ENCODE measurements around the gene STAG1.
A peak's percentile ranks its signal among the peaks of the same experiment; 100 is the strongest.
"Not testable (repeated sequence)": the region's sequence is repeated elsewhere in the genome, so short reads cannot be mapped to it uniquely, and the experiment has no call there.

STAG1 gene

DNA sequence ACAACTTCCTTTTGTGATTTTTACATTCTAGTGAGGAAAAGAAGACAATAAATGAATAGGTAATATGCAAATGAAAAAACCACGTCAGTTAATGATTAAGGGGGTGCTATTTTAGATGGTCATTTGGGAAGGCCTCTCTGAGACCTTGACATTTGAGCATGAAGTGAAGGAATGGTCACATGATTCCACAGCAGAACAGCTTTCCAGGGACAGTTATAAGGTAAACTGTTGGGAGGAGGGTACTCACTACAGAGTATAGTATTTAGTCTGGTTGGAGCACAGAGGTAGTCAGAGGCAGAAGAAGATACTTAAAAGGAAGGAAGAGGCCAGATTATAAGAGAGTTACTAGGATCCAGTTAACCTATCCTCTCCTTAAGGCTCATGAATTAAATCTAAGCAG, 246.5 kb downstream of the STAG1 start:
- FAIRE-seq (no peak), DNase-seq (ENCODE audit: insufficient read length, low spot score) (no peak)
- TF ChIP-seq, protein P1, sequence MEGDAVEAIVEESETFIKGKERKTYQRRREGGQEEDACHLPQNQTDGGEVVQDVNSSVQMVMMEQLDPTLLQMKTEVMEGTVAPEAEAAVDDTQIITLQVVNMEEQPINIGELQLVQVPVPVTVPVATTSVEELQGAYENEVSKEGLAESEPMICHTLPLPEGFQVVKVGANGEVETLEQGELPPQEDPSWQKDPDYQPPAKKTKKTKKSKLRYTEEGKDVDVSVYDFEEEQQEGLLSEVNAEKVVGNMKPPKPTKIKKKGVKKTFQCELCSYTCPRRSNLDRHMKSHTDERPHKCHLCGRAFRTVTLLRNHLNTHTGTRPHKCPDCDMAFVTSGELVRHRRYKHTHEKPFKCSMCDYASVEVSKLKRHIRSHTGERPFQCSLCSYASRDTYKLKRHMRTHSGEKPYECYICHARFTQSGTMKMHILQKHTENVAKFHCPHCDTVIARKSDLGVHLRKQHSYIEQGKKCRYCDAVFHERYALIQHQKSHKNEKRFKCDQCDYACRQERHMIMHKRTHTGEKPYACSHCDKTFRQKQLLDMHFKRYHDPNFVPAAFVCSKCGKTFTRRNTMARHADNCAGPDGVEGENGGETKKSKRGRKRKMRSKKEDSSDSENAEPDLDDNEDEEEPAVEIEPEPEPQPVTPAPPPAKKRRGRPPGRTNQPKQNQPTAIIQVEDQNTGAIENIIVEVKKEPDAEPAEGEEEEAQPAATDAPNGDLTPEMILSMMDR (IDR thresholded peaks at IDR 0.05; ENCODE audit: insufficient read depth, missing control alignments) = no peak

DNA sequence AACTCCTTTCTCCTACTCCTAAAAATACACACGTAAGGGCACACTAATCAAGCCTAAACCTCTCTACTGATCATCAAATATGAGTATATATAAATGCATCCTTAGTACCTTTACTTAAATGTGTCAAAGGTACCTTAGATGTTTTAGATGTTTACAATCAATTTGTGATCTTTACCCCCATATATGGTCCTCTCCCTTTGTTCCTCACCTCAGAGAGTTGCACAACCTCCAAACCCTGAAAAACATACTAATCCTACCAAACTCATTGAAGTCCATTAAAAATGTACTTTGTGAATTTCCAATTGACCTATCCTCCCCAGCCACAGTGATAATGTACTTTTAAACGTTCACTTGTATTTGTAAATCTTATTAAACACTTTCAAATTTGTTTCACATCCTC, 249.1 kb downstream of the STAG1 start:
- TF ChIP-seq, protein P1 (IDR thresholded peaks at IDR 0.05; ENCODE audit: insufficient read depth, missing control alignments) = no peak
- DNase-seq (ENCODE audit: insufficient read length, low spot score) (no peak), FAIRE-seq (no peak)

DNA sequence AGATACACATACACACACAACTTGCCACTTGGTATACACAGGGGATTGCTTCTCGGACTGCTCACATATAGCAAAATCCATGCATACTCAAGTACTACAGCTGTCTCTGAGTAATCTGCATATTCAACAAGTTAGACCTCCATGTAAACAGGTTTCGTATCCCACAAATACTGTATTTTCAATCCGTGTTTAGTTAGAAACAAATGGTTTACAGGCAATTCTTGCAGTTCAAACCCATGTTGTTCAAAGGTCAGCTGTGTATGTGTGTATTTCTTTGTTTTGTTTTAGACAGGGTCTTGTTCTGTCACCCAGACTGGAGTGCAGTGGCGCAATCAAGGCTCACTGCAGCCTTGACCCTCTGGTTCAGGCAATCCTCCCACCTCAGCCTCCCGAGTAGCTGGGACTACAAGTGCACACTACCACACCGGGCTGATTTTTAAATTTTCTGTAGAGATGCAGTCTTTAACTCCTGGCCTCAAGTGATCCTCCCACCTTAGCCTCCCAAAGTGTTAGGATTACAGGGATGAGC, 253.2 kb downstream of the STAG1 start:
- DNase-seq (ENCODE audit: insufficient read length, low spot score) (no peak), FAIRE-seq (no peak)
- TF ChIP-seq, protein P1 (IDR thresholded peaks at IDR 0.05; ENCODE audit: insufficient read depth, missing control alignments) = no peak

DNA sequence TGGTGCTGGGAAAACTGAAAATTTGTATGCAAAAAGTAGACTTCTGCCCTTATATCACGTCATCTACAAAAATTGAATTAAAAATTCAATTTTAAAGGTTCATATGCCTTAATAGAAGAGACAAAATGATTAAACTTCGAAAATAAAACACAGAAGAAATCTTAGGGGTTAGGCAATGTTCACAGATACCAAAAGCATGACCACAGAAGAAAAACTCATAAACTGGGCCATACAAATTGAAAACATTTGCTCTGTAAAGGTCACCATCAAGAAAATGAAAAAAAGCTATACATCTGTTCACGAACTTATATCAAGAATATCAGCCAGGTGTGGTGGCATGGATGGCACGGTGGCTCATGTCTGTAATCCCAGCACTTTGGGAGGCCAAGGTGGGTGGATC, 257.0 kb downstream of the STAG1 start:
- FAIRE-seq = peak; percentile 32
- DNase-seq (ENCODE audit: insufficient read length, low spot score) = no peak
- TF ChIP-seq, protein P1 (IDR thresholded peaks at IDR 0.05; ENCODE audit: insufficient read depth, missing control alignments) = no peak

DNA sequence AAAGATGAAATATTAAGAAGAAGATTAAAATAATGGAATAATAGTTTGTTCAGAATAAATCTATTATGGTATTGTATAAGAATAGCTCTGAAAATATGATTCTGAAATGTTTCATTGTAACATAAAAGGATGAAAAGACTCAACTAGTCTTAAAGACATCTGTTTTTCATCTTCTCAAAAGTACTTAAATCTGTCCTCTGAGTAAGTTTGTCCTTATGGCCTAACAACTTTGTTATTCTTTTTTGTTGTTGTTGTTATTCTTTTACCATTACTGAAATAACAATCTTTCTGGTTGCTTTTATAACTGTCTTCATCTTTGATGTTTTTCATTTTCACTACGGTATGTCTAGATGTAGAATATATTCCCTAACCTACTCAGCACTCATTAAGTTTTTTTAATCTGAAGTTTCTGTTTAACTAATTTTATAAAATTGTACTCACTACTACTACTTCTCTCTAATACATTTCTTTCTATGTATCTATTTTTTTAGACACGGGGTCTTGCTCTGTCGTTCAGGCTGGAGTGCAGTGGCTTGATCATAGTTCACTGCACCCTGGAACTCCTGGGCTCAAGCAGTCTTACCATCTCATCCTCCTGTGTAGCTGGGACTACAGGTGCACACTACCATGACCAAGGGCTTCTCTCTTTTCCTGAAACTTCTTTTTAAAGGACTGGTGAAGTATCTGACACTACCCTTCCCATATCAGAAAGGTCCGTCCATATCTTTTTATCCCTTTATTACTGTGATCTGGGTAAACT, 261.4 kb downstream of the STAG1 start:
- FAIRE-seq = no peak
- DNase-seq (ENCODE audit: insufficient read length, low spot score) = no peak
- TF ChIP-seq, protein P1 (IDR thresholded peaks at IDR 0.05; ENCODE audit: insufficient read depth, missing control alignments) = no peak

DNA sequence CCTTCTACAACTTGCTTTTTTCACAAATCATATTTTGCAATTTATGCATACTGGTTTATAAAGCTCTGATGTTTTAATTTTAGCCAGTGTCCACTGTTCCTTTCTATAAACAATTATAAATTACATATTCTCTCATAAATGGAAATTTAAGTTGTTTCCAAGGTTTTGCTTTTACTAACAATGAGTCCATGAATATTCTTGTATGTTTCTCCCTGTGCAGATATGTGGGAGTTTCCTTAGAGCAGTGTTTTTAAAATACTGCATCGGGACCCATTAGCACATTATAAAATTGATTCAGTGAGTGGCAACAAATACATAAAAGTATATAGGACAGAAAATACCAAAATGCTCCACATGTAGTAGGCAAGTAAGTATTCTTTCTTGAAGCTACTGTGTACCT, 266.4 kb downstream of the STAG1 start:
- TF ChIP-seq, protein P1 (IDR thresholded peaks at IDR 0.05; ENCODE audit: insufficient read depth, missing control alignments) = no peak
- FAIRE-seq = no peak
- no peak for DNase-seq (ENCODE audit: insufficient read length, low spot score)

DNA sequence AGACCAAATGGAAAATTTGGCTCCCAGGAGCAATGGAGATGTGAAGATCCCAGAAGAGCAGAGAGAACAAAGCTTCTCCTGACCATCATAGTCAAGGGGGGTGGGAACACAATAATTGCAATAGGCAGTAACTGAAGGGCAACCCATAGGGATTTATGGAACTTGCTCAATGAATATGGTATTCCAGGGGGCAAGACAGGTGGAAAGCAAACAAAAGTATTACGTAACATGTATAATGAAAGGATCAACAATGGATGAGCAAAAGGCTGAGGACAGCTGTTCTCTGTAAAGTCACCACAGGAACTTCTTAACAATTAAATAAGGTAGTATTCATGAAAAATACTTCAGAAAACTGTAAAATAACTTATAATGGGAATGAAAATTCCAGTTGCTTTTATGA, 275.9 kb downstream of the STAG1 start:
- no peak for DNase-seq (ENCODE audit: insufficient read length, low spot score)
- TF ChIP-seq, protein P1 (IDR thresholded peaks at IDR 0.05; ENCODE audit: insufficient read depth, missing control alignments) = no peak
- no peak for FAIRE-seq

DNA sequence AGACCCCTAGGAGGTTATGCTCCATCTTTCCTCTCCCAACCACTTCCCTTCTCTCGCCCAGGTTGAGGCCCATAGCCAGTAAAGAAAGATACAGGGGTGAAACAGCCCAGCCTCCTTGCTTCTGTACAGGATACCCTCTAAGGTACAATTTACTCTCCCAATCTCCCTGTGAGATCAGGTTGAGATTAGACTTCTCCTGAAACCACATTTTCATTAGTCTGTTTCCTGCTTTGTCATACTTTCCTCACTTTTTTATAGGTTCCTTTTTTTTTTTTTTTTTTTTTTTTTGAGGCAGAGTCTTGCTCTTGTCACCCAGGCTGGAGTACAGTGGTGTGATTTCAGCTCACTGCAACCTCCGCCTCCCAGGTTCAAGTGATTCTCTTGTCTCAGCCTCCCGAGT, 277.3 kb downstream of the STAG1 start:
- not testable (repeated sequence) for DNase-seq (ENCODE audit: insufficient read length, low spot score); FAIRE-seq

Measured in D721Med (cell line).